Measurements from ENCODE around the gene TAS2R50.

DNA sequence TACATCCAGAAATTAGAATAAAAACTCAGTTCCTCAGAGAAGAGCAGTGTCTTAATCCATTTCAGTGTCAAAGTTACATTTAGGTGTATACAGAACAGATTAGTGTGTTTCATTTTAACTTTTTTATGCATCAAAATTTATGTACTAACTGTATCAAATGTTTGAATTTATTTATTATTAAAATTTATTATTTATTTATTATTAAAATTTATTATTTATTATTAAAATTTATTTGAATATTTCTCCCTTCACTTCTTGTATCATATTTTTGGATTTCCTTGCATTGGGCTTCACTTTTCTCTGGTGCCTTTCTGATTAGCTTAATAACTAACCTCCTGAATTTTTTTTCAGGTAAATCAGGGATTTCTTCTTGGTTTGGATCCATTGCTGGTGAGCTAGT lies 45.3 kb downstream of the TAS2R50 start:
- TF ChIP-seq CTCF (conservative IDR thresholded peaks at IDR 0.05; ENCODE audit: low read depth, low read length) (no peak), EZH2 (IDR thresholded peaks at IDR 0.05; ENCODE audit: borderline replicate concordance, low read depth, low read length, poor library complexity, severe bottlenecking) (no peak)
